Astrocyte (in vitro differentiated cells and primary cell): ENCODE data around the gene CROCC2. TPM values are rescaled to one million over a fixed set of nuclear protein-coding genes. Genes with fewer than 3 reads are reported as not detected.

ENCODE experiments used
- DNase-seq: peaks from one replicate; pipeline ENCODE4 v3.0.0-alpha.2; 2010; ENCODE audit warnings: low read depth
- FAIRE-seq: peaks from 2 replicates; lab custom pipeline; 2011; peaks lifted over from hg19 to GRCh38; lab: Jason Lieb, UNC
- H2AFZ ChIP-seq: 2 replicates; pipeline ENCODE4 v1.6.0; 2012; ENCODE audit warnings: low read depth, low read length, inconsistent platforms
- H3K27ac ChIP-seq: 2 replicates; pipeline ENCODE4 v1.5.1; 2011; ENCODE audit warnings: low read depth, low read length, inconsistent platforms
- H3K27me3 ChIP-seq: 2 replicates; pipeline ENCODE4 v1.6.0; 2011; ENCODE audit warnings: low read length, inconsistent platforms; ENCODE audit not compliant: insufficient read depth
- H3K36me3 ChIP-seq: 2 replicates; pipeline ENCODE4 v1.5.1; 2011; ENCODE audit warnings: low read length, inconsistent platforms; ENCODE audit not compliant: insufficient read depth
- H3K4me1 ChIP-seq: 2 replicates; pipeline ENCODE4 v1.5.1; 2011; ENCODE audit warnings: low read length, inconsistent platforms; ENCODE audit not compliant: insufficient read depth
- H3K4me2 ChIP-seq: 2 replicates; pipeline ENCODE4 v1.6.0; 2012; ENCODE audit warnings: low read length, inconsistent platforms
- H3K4me3 ChIP-seq: 2 replicates; pipeline ENCODE4 v1.5.1; 2011; ENCODE audit warnings: low read depth, mild to moderate bottlenecking, low read length, inconsistent platforms; ENCODE audit not compliant: insufficient read depth
- H3K79me2 ChIP-seq: 2 replicates; pipeline ENCODE4 v1.6.0; 2012; ENCODE audit warnings: mild to moderate bottlenecking, low read length, inconsistent platforms; ENCODE audit not compliant: insufficient read depth
- H3K9ac ChIP-seq: 2 replicates; pipeline ENCODE4 v1.6.0; 2012; ENCODE audit warnings: mild to moderate bottlenecking, low read length, inconsistent platforms
- H3K9me3 ChIP-seq: 2 replicates; pipeline ENCODE4 v1.5.1; 2012; ENCODE audit warnings: low read depth, mild to moderate bottlenecking, low read length, inconsistent platforms; ENCODE audit not compliant: insufficient read depth
- H4K20me1 ChIP-seq: 2 replicates; pipeline ENCODE4 v1.6.0; 2012; ENCODE audit warnings: low read length, inconsistent platforms; ENCODE audit not compliant: insufficient read depth
- H3K27ac Mint-ChIP-seq: one replicate; pipeline ENCODE4 v1.8.0; 2021; ENCODE audit warnings: mild to moderate bottlenecking, mixed read lengths; ENCODE audit not compliant: unreplicated experiment
- H3K27me3 Mint-ChIP-seq: one replicate; pipeline ENCODE4 v1.8.0; 2021; ENCODE audit warnings: low read depth, mixed read lengths; ENCODE audit not compliant: unreplicated experiment
- H3K36me3 Mint-ChIP-seq: one replicate; pipeline ENCODE4 v1.8.0; 2021; ENCODE audit warnings: low read depth, mixed read lengths; ENCODE audit not compliant: unreplicated experiment
- H3K4me1 Mint-ChIP-seq: one replicate; pipeline ENCODE4 v1.8.0; 2021; ENCODE audit warnings: low read depth, mixed read lengths; ENCODE audit not compliant: unreplicated experiment
- H3K4me3 Mint-ChIP-seq: one replicate; pipeline ENCODE4 v1.8.0; 2021; ENCODE audit warnings: mild to moderate bottlenecking, moderate library complexity, mixed read lengths; ENCODE audit not compliant: unreplicated experiment
- H3K9me3 Mint-ChIP-seq: one replicate; pipeline ENCODE4 v1.8.0; 2021; ENCODE audit warnings: mild to moderate bottlenecking, mixed read lengths; ENCODE audit not compliant: unreplicated experiment
- EZH2 ChIP-seq: IDR thresholded peaks from 2 replicates; pipeline ENCODE4 v1.6.1; 2012; ENCODE audit warnings: mild to moderate bottlenecking, low read length, inconsistent platforms; ENCODE audit not compliant: insufficient read depth
- total RNA-seq: library from RNA; stranded (reverse); gene quantifications from 2 replicates; pipeline ENCODE4 v1.2.1, GENCODE V29; 2021
- TF ChIP-seq, protein P1 (sequence below): IDR thresholded peaks from 2 replicates; pipeline ENCODE4 v1.5.1; 2011; ENCODE audit warnings: low read depth, mild to moderate bottlenecking, inconsistent platforms, low read length, moderate library complexity; ENCODE audit not compliant: insufficient read depth

CROCC2 gene
- total RNA-seq, 1 donor from 2014 or later: not detected

GRCh38 chr2:240956935-240957655 is 51.0 kb downstream of the CROCC2 start:
- Histone ChIP-seq H3K36me3 (no peaks in the 10 kb centered on the region), H3K27ac (no peak overlapping the region), H4K20me1 (no peaks in the 10 kb centered on the region), H3K9ac (no peak overlapping the region), H3K4me1 (peaks cover 3% of the 10 kb centered on the region), H3K9me3 (no peaks in the 10 kb centered on the region), H2AFZ (no peak overlapping the region), H3K79me2 (no peaks in the 10 kb centered on the region), H3K4me2 (no peak overlapping the region), H3K4me3 (no peak overlapping the region), H3K27me3 (peaks cover 17% of the 10 kb centered on the region)
- Mint-ChIP-seq H3K36me3 (no peaks in the 10 kb centered on the region), H3K27ac (no peak overlapping the region), H3K27me3 (peaks cover 19% of the 10 kb centered on the region), H3K9me3 (no peaks in the 10 kb centered on the region), H3K4me1 (peaks cover 5% of the 10 kb centered on the region), H3K4me3 (no peak overlapping the region)
- FAIRE-seq: no peak
- no peak for TF ChIP-seq EZH2
- TF ChIP-seq, protein P1, sequence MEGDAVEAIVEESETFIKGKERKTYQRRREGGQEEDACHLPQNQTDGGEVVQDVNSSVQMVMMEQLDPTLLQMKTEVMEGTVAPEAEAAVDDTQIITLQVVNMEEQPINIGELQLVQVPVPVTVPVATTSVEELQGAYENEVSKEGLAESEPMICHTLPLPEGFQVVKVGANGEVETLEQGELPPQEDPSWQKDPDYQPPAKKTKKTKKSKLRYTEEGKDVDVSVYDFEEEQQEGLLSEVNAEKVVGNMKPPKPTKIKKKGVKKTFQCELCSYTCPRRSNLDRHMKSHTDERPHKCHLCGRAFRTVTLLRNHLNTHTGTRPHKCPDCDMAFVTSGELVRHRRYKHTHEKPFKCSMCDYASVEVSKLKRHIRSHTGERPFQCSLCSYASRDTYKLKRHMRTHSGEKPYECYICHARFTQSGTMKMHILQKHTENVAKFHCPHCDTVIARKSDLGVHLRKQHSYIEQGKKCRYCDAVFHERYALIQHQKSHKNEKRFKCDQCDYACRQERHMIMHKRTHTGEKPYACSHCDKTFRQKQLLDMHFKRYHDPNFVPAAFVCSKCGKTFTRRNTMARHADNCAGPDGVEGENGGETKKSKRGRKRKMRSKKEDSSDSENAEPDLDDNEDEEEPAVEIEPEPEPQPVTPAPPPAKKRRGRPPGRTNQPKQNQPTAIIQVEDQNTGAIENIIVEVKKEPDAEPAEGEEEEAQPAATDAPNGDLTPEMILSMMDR: no peak
- no peak for DNase-seq

DNA sequence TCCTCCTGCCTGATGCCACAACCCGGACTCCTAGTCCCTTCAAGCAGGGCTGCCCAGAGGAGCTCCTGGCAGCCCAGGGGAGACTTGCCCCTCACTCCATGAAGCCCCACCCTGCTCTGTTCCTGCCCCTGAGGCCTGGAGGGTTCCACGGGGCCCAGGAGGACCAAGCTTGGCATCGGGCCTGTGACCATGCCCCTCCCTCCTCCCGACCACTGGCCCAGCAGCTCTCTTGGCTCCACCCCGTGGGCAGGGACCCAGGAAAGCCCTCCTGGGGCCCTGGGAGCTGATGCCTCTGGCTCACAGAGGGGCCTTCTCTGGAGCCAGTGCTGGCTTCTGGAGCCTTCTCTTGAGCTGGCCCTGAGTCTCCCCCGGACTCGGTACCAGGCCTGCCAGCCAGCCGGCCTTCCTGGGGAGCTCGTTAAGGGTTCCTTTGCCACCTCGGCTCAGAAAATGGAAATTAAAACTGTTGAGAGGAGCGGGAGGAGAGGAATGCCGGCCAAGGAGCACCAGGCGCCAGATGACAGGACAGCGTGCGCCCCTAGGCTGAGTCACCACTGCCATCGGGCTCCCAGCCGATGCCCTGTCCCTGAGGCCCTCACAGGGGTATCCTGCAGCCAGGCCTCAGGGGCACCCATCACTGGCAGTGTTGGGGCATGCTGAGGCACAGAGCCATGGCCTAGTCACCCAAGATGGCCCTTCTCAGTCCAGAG is 51.7 kb downstream of the CROCC2 start:
- no peak overlapping the region for H3K4me2 ChIP-seq
- no peak for DNase-seq

More for the DNA sequence above, 51.7 kb downstream of the CROCC2 start:
- H2AFZ ChIP-seq: no peak overlapping the region
- no peaks in the 10 kb centered on the region for H4K20me1 ChIP-seq
- no peaks in the 10 kb centered on the region for H3K9me3 Mint-ChIP-seq
- H3K27ac Mint-ChIP-seq: no peak overlapping the region
- peaks cover 19% of the 10 kb centered on the region for H3K27me3 Mint-ChIP-seq
- no peak overlapping the region for H3K27ac ChIP-seq
- no peak overlapping the region for H3K9ac ChIP-seq
- no peaks in the 10 kb centered on the region for H3K36me3 ChIP-seq
- H3K4me1 ChIP-seq: peaks cover 3% of the 10 kb centered on the region
- TF ChIP-seq, protein P1: no peak
- no peak for FAIRE-seq
- no peaks in the 10 kb centered on the region for H3K36me3 Mint-ChIP-seq
- H3K4me3 ChIP-seq: no peak overlapping the region
- H3K27me3 ChIP-seq: peaks cover 15% of the 10 kb centered on the region
- peaks cover 5% of the 10 kb centered on the region for H3K4me1 Mint-ChIP-seq
- H3K9me3 ChIP-seq: no peaks in the 10 kb centered on the region
- no peaks in the 10 kb centered on the region for H3K79me2 ChIP-seq
- H3K4me3 Mint-ChIP-seq: no peak overlapping the region
